Stimulated activated CD4-positive, alpha-beta T cell treated with anti-CD3 and anti-CD28 coated beads, Interleukin-1b, Interleukin-23, amount 100 ng/mL, for 48 hours (primary cell): ENCODE results near the gene RABGGTA.

ENCODE experiments used
- DNase-seq: peaks from one replicate; pipeline ENCODE4 v3.0.0-alpha.2; 2020

RABGGTA gene

GRCh38 chr14:24278424-24278823 lies 7.0 kb upstream of the RABGGTA start:
- DNase-seq = no peak

- peak; percentile 54 for DNase-seq
These were observed 6.4 kb upstream of the RABGGTA start for GRCh38 chr14:24277606-24278321.

GRCh38 chr14:24277071-24277470 lies 5.7 kb upstream of the RABGGTA start:
- no peak for DNase-seq

GRCh38 chr14:24274101-24274543 lies 2.7 kb upstream of the RABGGTA start:
- peak; percentile 66 for DNase-seq

- no peak for DNase-seq
These were observed 2.1 kb upstream of the RABGGTA start for GRCh38 chr14:24273422-24273998.

- DNase-seq = no peak
These were observed 1.1 kb upstream of the RABGGTA start for GRCh38 chr14:24272467-24272866.

- no peak for DNase-seq
These were observed 452 bp upstream of the RABGGTA start for GRCh38 chr14:24271834-24272263.

- no peak for DNase-seq
These were observed 762 bp downstream of the RABGGTA start for GRCh38 chr14:24270537-24271133.

- DNase-seq = no peak
These were observed 1.4 kb downstream of the RABGGTA start for GRCh38 chr14:24269910-24270536.

GRCh38 chr14:24269368-24269767 lies 2.0 kb downstream of the RABGGTA start:
- no peak for DNase-seq

GRCh38 chr14:24268225-24268624 lies 3.2 kb downstream of the RABGGTA start:
- DNase-seq = no peak

GRCh38 chr14:24267516-24267915 lies 3.9 kb downstream of the RABGGTA start:
- DNase-seq = no peak

GRCh38 chr14:24266344-24267244 lies 4.8 kb downstream of the RABGGTA start:
- DNase-seq = no peak

GRCh38 chr14:24264298-24264697 lies 7.1 kb downstream of the RABGGTA start:
- DNase-seq = no peak

- no peak for DNase-seq
These were observed 7.5 kb downstream of the RABGGTA start for GRCh38 chr14:24263848-24264247.

GRCh38 chr14:24262821-24263733 lies 8.3 kb downstream of the RABGGTA start, which contains the start of gene TGM1:
Gene TGM1, minus strand, starts transcription at chr14:24263177. Its CDS starts 825 bp downstream, at chr14:24262352.
- DNase-seq = no peak

- no peak for DNase-seq
These were observed 9.4 kb downstream of the RABGGTA start for GRCh38 chr14:24261969-24262327.

GRCh38 chr14:24261256-24261968 lies 10.0 kb downstream of the RABGGTA start:
- no peak for DNase-seq

- DNase-seq = no peak
These were observed 10.6 kb downstream of the RABGGTA start for GRCh38 chr14:24260780-24261157.

- DNase-seq = no peak
These were observed 11.2 kb downstream of the RABGGTA start for GRCh38 chr14:24260026-24260779.
